HUES48 (cell line): ENCODE measurements around the gene GNAI1.

Source experiments
- H3K27ac ChIP-seq: one replicate; pipeline ENCODE4 v1.7.0; 2013; ENCODE audit warnings: low read depth, low read length, inconsistent platforms
- H3K27me3 ChIP-seq: 2 replicates; pipeline ENCODE4 v1.6.1; 2013; ENCODE audit warnings: mild to moderate bottlenecking, low read length; ENCODE audit not compliant: control insufficient read depth, insufficient read depth
- H3K36me3 ChIP-seq: 2 replicates; pipeline ENCODE4 v1.6.1; 2013; ENCODE audit warnings: low read length; ENCODE audit not compliant: control insufficient read depth, insufficient read depth
- H3K4me1 ChIP-seq: 2 replicates; pipeline ENCODE4 v1.6.1; 2013; ENCODE audit warnings: mild to moderate bottlenecking, low read length; ENCODE audit not compliant: control insufficient read depth, insufficient read depth
- H3K4me3 ChIP-seq: 2 replicates; pipeline ENCODE4 v1.5.1; 2013; ENCODE audit warnings: mild to moderate bottlenecking, low read depth, low read length
- H3K9ac ChIP-seq: 2 replicates; pipeline ENCODE4 v1.6.1; 2013; ENCODE audit warnings: mild to moderate bottlenecking, low read depth, low read length, moderate library complexity
- H3K9me3 ChIP-seq: 2 replicates; pipeline ENCODE4 v1.6.1; 2013; ENCODE audit warnings: low read length; ENCODE audit not compliant: control insufficient read depth, insufficient read depth

GNAI1 gene

GRCh38 chr7:80255656-80256055 lies 121.0 kb downstream of the GNAI1 start:
- Histone ChIP-seq H3K4me1 (no peaks in the 10 kb centered on the region), H3K27me3 (no peaks in the 10 kb centered on the region), H3K9me3 (no peaks in the 10 kb centered on the region), H3K36me3 (no peaks in the 10 kb centered on the region), H3K9ac (no peak overlapping the region), H3K27ac (no peak overlapping the region), H3K4me3 (no peak overlapping the region)

- Histone ChIP-seq H3K27ac (no peak overlapping the region), H3K4me3 (no peak overlapping the region), H3K36me3 (no peaks in the 10 kb centered on the region), H3K4me1 (no peaks in the 10 kb centered on the region), H3K9me3 (no peaks in the 10 kb centered on the region), H3K9ac (no peak overlapping the region), H3K27me3 (no peaks in the 10 kb centered on the region)
Measured at GRCh38 chr7:80257756-80258155, 123.1 kb downstream of the GNAI1 start.

GRCh38 chr7:80260606-80261005 lies 126.0 kb downstream of the GNAI1 start:
- no peak overlapping the region for H3K9ac ChIP-seq
- H3K27ac ChIP-seq: no peak overlapping the region
- no peaks in the 10 kb centered on the region for H3K27me3 ChIP-seq
- H3K36me3 ChIP-seq: no peaks in the 10 kb centered on the region
- H3K4me3 ChIP-seq: no peak overlapping the region
- H3K9me3 ChIP-seq: no peaks in the 10 kb centered on the region
- H3K4me1 ChIP-seq: no peaks in the 10 kb centered on the region

- H3K9ac ChIP-seq: no peak overlapping the region
- peaks cover under 1% of the 10 kb centered on the region; the same call in 1 of the 2 replicates for H3K4me1 ChIP-seq
- H3K27me3 ChIP-seq: no peaks in the 10 kb centered on the region
- H3K27ac ChIP-seq: no peak overlapping the region
- H3K36me3 ChIP-seq: no peaks in the 10 kb centered on the region
- no peaks in the 10 kb centered on the region for H3K9me3 ChIP-seq
- H3K4me3 ChIP-seq: no peak overlapping the region
Measured at GRCh38 chr7:80263333-80263732, 128.7 kb downstream of the GNAI1 start.

GRCh38 chr7:80263821-80264220 lies 129.2 kb downstream of the GNAI1 start:
- no peak overlapping the region for H3K27ac ChIP-seq
- no peaks in the 10 kb centered on the region for H3K9me3 ChIP-seq
- H3K9ac ChIP-seq: no peak overlapping the region
- peaks cover 5% of the 10 kb centered on the region; the same call in 1 of the 2 replicates for H3K4me1 ChIP-seq
- H3K27me3 ChIP-seq: no peaks in the 10 kb centered on the region
- no peaks in the 10 kb centered on the region for H3K36me3 ChIP-seq
- H3K4me3 ChIP-seq: no peak overlapping the region

- H3K9me3 ChIP-seq: no peaks in the 10 kb centered on the region
- H3K9ac ChIP-seq: no peak overlapping the region
- H3K4me1 ChIP-seq: peaks cover 7% of the 10 kb centered on the region; the same call in 1 of the 2 replicates
- no peaks in the 10 kb centered on the region for H3K36me3 ChIP-seq
- no peak overlapping the region for H3K27ac ChIP-seq
- no peaks in the 10 kb centered on the region for H3K27me3 ChIP-seq
- H3K4me3 ChIP-seq: no peak overlapping the region
Measured at GRCh38 chr7:80264769-80265495, 130.3 kb downstream of the GNAI1 start.

- Histone ChIP-seq H3K9ac (no peak overlapping the region), H3K9me3 (no peaks in the 10 kb centered on the region), H3K27ac (no peak overlapping the region), H3K27me3 (no peaks in the 10 kb centered on the region), H3K4me3 (no peak overlapping the region), H3K36me3 (no peaks in the 10 kb centered on the region), H3K4me1 (peaks cover 13% of the 10 kb centered on the region; the same call in 1 of the 2 replicates)
Measured at GRCh38 chr7:80272560-80273239, 138.1 kb downstream of the GNAI1 start.

- Histone ChIP-seq H3K4me1 (peaks cover 16% of the 10 kb centered on the region; the same call in 1 of the 2 replicates), H3K27ac (no peak overlapping the region), H3K36me3 (no peaks in the 10 kb centered on the region), H3K27me3 (no peaks in the 10 kb centered on the region), H3K4me3 (no peak overlapping the region), H3K9me3 (no peaks in the 10 kb centered on the region), H3K9ac (no peak overlapping the region)
Measured at GRCh38 chr7:80273327-80273726, 138.7 kb downstream of the GNAI1 start.

- Histone ChIP-seq H3K36me3 (no peaks in the 10 kb centered on the region), H3K4me3 (no peak overlapping the region), H3K27ac (no peak overlapping the region), H3K9me3 (no peaks in the 10 kb centered on the region), H3K4me1 (peaks cover 9% of the 10 kb centered on the region; the same call in 1 of the 2 replicates), H3K27me3 (no peaks in the 10 kb centered on the region), H3K9ac (no peak overlapping the region)
Measured at GRCh38 chr7:80275192-80275605, 140.6 kb downstream of the GNAI1 start.
